Measurements from ENCODE around the gene CAMK2A.

The CAMK2A gene
- total RNA-seq: 0 reads per million in 3 experiments

DNA sequence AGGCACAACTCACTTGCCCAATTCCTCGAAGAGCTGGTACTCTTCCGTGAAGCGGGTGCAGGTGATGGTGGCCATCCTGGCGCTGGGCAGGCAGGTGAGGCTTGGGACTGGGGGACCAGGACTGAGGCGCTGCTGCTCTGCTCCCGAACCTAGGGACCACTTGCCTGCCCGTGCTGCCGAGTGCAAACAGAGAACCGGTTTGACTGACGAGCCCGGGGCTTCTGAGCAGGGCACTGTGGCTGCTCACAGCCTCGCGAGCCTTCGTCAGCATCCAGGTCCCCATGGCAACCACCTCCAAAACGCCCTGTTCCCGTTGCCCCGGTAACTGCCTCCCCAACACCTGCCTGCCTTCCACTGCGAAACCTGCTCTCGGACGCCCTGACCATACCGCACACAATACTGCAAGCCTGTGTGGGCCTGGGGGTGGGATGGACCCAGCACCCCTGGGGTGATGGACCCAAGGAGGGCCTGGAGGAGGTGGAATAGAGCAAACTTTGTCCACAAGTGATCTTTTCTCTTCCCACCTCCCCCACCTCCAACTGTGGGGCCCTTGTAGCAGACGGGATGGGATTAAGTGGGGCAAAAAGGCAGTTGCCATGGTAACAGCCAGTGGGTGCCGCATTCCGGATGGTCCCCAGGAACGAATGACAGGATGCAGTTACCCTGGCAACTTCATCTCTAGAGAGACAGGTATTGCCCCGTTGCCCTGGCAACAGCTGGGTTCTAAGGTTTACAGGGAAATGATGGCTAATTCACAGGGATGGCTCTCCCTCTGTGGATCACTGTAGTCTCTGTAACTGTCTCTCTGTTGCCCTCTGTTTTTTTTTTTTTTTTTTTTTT, at the start of gene CAMK2A:
Gene CAMK2A (minus strand): TSS at position 223 of the 840 bp plus-strand sequence. CDS start 148 bp downstream, at position 75.
- DNase-seq: no peak

DNA sequence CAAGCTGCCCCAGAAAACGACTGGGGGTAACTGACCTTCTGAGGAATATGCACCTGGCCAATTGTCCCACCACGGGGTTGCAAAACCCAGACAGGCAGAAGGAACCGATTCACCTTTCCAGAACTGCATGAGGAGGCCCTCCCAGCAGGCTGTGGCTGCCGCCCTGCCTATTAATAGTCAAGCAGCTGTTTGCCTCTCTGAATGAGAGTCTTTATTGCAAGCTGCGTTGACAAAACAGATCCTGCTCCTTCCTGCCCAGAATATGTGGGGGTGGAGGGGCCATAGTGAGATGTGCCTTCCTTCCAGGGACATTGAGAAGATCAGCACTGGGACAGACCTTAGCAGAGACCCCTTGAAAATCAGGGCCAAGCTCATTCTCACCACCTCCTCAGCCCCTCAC, 49.6 kb upstream of the CAMK2A start:
- DNase-seq: no peak

DNA sequence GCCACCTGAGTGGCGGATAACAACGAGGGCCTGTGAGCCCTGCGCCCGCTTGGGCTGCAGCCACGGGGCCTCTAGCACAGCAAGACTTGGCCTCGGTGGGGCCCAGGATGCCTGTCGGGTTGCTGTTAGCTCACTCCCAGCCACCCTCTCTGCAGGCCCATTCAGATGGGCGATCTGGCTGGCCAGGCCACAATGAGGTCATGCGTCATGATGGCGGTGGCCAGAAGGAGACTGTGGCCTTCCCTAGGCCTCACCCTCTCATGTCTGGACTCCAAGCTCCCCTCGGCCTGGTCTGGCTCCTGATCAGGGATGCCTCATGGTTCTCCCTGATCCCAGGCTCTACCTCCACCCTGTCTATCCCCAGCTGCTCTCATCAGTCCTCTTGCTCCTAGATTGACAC, 49.0 kb upstream of the CAMK2A start:
- DNase-seq: no peak

DNA sequence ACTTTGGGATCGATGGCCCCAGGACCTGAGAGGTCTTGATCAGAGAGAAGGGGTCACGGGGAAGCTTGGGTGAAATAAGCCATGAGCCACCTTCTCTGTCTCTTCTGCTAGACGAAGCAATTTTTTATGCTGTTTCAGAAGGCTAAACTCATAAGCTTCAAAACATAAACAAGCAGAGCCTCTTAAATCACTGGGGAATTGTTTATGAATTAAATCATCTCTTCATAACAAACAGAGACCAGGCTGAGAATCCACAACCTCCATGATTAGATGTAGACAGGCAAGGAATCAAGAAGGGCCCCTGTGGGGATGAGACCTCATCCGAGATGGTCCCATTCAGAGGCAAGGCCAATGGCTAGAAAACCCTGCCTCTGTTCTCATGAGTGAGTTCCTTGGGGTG, 46.2 kb upstream of the CAMK2A start:
- DNase-seq: no peak

DNA sequence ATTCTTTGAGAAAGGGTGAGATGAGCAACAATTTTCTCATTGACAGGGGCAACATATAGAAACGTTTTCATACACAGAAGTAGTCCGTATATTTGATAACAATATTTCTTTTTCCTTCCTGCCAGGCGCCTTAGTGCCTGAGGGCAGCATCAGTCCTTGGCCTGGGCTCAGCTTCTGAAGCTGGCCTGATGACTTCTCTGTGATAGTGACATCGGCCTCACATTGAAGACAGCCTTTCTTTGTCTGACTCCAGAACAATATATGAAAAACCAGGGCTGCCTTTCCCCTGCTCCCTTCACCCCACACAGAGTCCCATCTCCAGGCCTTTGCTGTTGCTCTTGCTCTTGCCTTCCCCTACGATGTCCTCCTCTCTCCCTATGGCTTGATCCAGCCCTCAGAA, 43.8 kb upstream of the CAMK2A start:
- DNase-seq: no peak

DNA sequence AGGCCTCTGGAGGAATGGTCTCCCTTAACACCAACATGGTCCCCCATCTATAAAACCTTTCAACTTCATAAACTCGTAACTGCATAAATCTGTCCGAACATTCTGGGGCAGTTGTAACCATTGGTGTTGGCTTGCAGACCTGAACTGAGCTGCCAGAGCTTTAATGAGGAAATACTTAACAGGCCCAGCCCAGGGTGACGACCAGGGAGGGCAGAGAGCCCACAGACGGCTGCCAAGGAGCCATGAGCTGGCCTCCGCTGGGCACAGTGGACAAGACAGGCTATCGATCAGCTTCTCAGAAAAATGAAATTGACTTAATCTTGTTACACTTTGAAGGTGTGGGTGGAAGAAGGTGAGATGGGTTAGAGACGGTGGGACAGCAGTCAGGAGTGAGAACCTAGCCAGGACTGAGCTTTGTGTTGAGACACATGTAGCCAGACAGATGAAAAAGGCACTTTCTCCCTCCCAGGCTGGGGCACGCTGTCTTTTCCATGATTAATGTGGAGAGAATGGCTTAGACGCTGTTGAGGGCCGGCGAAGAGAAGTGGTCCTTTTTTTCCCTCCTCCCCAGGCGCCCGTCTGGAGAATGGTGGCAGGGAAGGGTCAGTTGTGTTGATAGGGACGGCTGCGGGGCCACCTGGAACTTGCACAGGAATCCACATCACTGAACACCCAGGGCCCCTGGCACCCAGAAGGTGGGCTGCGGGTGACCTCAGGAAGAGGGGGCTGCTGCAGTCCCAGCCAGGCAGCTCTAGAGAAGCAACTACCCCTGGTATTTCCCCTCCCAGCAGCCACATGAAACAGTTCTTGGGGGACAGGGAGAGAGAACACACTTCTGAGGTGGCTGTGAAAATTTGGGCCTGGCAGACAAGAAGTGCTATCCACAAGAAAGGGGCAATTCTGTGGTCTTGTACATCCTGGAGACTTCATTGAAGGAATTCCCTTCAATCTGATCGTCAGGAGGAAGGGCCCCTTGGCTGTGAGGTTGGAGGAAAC, 40.6 kb upstream of the CAMK2A start:
- DNase-seq: no peak

DNA sequence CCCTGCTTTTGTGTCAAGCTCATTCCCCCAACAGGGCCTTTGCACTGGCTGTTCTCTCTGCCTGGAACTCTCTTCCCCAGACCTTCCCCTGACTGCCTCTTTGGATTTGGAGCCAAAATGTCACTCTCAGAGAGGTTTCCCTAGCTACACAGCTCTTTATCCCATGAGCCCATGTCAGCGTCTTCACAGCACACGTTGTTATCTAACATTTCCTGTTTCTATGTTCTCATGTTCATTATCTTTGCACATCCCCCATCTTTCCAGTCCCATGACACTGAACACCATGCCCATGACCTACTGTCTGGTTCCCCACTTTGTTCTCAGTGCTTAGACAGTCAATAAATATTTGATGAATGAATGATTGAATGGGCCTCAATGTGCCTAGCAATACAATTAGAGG, 39.5 kb upstream of the CAMK2A start:
- DNase-seq: no peak

DNA sequence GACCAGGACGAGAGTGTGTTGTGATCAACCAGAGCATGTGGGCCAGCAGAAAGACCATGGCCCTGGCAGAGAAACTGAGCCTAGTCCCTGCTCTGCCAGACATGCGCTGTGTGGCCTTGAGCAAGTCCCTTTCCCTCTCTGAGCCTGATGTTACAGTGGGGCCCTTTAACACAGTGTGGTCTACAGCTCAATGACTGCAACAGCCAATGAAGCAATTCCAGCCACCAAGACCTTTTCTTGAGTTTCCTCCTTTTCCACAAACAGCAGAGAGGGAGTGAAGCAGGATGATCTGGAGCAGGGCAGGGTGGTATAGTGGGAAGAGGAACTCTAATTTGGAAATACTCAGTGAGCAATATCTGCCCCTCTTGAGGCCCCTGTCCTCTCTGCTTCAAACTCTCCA, 38.9 kb upstream of the CAMK2A start:
- DNase-seq: no peak

DNA sequence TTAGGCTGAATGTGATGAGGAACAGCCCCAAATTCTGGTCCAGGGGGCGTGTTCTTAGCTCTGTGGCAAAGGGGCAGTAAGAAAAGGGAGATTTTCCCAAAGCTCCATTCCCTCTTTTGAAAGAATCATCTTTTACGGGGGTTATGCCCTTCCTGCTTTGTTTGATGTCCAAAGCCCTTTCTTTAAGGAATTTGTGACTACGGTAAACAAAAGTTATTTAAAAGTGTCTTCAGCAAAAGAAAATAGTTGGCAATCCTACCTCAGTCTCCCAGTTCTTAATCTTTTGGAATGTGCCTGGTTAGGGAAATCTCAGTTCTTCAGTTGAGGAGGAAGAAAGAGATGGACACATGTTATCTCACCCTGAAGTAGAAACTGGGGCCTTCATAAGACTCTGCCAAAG, 37.6 kb upstream of the CAMK2A start:
- no peak for DNase-seq

DNA sequence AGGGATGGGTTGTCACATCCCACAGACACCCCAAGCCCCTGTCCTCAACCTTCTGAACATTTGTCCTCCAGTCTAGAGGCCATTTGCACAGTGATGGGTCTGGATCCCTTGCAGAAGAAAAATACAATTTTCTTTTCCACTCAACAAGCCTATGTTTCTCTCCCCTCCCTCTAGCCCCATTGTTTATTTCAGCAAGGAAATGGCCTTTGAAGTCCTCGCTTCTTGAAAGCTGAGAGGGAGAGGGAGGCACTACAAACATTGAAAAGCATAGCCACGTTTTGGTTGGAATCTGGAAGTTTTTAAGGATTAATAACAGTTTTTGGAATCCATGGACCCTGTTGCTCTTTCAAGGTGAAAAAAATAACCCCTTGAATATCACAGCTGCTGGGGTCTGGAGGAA, 37.1 kb upstream of the CAMK2A start:
- DNase-seq: no peak

DNA sequence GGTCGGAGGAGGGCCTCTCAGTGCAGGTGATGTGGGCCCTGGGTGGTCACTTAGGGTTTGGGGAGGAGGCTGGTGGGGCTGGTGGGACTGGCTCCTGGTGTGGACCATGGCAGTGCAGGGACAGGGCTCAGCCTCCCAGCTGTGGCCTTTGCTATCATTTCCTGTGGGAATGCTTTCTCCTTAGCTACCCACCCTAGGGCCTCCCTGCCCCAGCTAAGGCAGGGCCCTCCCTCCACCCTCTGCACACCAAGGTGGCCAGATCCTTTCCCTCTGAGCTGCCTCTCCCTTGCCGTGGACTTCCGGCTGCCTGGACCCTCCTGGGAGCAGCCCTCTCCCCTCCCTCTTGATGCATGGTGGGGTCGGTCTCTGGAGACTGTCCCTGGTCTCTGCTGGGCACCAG, 35.9 kb upstream of the CAMK2A start:
- no peak for DNase-seq

DNA sequence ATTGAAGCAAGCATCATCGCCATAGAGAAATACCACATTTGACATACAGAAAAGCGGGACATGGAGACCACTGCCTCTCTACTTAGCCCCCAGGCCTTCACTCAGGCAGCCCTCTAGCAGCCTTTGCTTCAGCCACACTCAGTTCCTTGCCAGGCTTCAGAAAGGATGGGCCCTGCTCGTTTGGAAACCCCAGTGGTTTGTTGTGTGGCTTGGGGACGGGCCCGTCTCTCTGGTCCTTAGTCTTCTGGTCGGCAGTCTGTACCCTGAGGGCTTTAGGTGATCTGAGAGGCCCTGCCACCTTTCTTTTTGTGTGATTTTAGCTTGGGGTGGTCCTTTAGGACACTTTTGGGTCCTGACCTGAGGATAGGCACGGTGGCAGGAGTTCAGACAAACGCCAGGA, 34.2 kb upstream of the CAMK2A start:
- DNase-seq: no peak

DNA sequence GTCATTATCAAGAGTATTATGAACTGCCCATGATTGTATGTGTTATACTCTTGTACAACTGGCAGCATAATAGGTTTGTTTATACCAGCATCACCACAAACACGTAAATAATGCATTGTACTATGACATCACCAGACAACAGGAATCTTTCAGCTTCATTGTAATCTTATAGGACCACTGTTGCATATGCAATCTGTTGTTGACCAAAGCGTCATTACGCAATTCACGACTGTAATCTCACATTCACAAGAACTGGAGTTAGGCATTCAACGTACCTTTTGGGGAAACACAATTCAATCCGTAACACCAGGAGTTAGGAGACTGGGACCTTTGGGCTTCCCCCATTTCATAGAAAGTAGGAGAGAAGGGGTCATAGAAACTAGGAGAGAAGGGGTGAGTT, 33.5 kb upstream of the CAMK2A start:
- no peak for DNase-seq

DNA sequence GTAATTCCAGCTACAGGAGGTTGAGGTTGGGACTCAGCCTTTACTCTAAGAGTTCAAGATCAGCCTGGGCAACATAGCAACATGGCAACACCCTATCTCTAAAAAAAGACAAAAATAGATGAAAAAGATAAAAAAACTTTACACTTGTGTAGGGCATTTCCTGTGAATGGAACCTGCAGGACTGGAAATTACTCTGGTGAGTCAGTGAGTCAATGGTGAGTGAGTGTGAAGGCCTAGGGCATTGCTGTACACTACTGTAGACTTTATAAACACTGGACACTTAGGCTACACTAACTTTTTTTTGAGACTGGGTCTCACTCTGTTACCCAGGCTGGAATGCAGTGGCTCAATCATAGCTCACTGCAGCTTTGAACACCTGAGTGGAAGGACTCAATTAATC, 32.6 kb upstream of the CAMK2A start:
- no peak for DNase-seq

DNA sequence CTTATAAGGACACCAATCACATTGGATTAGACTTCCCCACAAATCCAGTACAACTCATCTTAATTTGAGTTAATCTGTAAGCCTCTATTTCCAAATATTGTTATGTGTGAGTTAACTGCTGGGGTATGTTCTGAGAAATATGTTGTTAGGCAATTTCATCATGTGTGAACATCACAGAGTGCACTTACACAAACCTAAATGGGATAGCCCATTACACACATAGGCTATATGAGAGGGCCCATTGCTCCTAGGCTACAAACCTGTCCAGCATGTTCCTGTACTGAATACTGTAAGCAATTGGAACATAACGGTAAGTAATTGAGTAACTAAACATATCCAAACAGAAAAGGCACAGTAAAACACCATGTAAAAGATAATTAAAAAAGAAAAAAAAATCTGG, 32.2 kb upstream of the CAMK2A start:
- DNase-seq: no peak

DNA sequence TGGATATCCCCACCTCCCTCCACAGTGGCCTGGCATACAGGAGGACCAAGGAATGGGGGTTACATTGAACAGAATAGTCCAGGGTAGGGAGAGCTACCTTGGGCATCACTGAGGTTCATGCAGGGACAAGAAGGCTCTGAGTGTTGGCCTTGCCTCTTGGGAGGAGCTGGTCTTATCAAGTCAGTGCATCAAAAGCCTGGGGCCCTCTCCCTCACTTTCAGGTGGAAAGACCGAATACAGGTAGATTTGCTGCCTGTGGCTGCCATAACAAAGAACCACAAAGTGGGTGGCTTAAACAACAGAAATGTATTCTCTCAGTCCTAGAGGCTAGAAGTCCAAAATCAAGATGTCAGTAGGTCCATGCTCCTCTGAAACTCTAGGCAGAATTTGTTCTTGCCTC, 31.6 kb upstream of the CAMK2A start:
- DNase-seq: no peak

DNA sequence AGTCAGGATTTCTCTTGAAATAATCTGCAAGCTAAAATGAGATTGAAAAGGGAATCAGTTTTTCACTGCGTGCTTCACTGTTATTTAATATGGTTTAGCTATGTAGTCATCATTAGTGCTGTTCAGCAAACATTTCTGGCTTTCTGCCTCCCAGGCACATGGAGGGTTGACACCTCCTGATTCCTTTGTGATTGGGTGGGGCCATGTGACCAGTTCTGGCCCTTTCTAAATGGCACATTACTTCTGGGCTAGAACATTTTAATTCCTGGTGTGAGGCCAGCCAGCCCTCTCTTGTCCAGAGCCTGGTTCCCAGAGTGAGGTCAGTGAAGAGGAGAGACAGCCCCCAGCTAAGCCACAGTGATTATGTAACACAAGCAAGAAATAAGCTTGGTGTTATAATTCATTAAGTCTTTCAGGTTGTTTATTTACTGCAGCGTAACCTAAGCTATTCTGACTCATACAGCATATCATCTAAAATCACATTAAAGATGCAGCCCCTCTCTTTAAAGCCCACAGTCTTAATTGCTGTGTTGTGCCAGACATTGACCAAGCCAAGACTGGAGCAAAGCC, 30.6 kb upstream of the CAMK2A start:
- DNase-seq: no peak

DNA sequence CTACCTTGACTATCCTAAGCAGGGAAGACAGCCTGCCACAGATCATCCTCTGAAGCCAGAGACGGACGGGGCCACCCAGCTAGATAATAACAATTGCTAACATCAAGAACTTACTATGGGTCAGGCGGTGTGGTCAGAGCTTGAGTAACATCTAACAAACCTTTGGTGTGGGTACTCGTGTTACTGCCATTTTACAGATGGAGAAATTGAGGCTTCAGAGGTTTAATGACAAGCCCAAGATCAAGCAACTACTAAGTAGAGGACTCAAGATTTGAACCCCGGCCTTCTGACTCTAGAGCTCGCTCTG, 29.9 kb upstream of the CAMK2A start:
- no peak for DNase-seq

DNA sequence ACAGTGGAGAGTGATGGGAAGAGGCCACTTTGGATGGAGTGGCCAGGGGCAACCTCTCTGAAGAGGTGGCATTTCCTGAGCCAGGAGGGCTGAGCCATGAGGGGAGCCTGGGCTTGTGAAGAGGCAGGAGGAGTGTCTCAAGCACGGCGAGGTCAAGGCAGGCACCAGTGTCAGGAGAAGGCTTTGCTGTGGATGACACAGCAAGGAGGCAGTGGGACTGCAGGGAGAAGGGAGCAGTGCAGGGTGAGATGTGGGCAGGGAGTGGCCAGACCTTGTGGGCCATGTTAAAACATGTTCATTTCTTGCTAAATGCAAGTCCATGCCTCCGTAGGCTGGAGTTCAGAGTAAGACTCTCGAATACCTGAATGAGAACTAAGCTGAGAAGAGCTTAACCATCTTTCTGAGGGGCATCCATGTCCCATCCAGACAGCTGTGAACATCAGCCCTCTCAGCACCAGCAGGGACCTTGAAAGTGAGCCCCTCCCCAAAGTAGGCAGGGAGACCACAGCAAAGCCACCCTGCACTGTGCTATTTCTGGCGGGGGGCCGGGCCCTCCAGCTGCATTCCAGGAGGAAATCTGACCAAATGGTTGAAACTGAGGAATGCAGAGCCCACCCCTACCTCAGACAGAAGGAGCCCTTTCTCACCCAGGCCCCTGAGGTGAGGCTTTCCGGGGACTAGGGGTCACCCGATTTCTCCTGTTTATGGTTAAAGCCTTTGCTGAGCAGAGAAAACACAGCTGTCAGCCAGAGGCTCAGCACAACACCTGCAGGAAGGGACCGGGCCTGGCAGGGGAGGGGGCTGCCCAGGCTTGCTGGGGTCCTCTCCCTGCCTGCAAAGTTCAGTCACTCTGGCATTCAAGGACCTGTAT, 29.3 kb upstream of the CAMK2A start:
- no peak for DNase-seq

DNA sequence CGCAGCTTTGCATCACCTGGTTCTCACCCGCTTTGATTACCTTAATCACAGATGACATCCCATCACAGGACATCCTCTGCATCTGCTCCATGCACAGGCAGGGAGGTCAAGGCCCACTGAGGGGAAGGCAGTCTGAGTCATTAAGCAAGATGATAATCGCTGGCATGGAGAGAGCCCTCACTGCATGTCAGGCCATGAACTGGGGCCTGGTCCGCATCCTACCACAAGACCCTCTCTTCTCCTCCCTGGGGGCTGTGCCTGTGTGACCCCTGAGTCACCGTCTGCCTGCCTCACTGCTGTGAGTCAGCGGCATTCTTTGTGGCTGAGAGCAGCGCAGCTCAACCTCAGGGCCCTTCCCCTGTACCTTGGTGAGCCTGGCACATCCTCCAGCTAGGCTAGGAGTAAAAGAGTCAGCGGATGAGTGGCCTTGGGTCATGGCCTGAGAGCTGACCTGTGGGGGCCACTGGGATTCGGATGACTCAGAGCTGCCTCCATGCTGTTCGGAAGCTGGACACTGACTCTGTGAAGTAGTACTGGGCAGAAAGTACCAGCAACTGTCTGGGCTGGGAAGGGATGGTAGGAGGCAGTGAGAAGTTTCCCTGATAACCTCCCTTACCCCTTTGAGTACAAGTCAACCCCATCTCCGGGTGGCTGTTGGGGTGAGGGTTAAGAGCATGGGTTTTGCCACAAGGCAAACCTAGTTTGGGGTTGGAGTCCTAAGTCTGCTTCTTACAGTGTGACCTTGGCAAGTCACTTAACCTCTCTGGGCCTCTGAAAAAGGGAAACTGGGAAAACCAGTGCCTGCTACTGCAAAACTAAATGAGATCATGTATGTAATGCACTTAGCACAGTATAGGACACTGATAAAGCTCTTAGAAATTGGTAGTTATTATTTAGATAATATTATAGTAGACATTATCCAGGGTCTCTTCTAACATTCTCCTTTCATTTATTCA, 27.8 kb upstream of the CAMK2A start:
- DNase-seq: no peak

DNA sequence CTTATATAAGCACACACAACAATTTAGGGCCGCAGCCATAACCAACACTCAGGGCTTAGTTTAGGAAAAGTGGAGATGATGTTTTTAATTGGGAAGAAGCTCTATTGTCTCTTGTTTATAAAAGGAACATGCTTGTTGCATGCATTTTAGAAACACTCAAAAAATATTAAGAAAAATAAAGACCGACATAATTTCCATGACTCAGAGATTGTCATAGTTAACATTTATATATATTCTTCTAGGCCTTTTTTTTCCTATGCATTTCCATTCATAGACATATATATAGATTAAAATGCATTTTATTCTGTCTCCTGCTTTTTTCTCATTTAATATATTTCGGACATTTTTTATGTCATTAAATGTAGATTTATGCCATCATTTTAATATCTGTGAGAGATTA, 26.7 kb upstream of the CAMK2A start:
- no peak for DNase-seq
